HT1080 (cell line): Measurements from ENCODE around the gene FAM170A. TPM values are rescaled to one million over a fixed set of nuclear protein-coding genes. Genes with fewer than 3 reads are reported as not detected.

Experiments
- DNase-seq: peaks from one replicate; pipeline ENCODE4 v3.0.0-alpha.2; 2015; ENCODE audit warnings: low read depth
- polyA plus RNA-seq, 2 experiments: library from polyadenylated mRNA; depleted of rRNA; stranded (reverse); fragments of >200 nt; gene quantifications; 2 replicates each; pipeline ENCODE4 v1.2.3, GENCODE V29; 2015
- total RNA-seq: library from RNA; depleted of rRNA; stranded (reverse); fragments of >200 nt; shearing (Covaris generic); gene quantifications from 2 replicates; pipeline ENCODE4 v1.2.3, GENCODE V29; 2014; rRNA removed

FAM170A gene, protein sequence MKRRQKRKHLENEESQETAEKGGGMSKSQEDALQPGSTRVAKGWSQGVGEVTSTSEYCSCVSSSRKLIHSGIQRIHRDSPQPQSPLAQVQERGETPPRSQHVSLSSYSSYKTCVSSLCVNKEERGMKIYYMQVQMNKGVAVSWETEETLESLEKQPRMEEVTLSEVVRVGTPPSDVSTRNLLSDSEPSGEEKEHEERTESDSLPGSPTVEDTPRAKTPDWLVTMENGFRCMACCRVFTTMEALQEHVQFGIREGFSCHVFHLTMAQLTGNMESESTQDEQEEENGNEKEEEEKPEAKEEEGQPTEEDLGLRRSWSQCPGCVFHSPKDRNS
- total RNA-seq = not detected in 2 replicates
- polyA plus RNA-seq (2015; cell fraction: cytosol; rRNA removed) = not detected in 2 replicates
- polyA plus RNA-seq (2015; cell fraction: nucleus; rRNA removed) = 0.39 TPM in 1 of 2 replicates, not detected in the other

- no peak for DNase-seq
Measured at GRCh38 chr5:119629339-119629738, at the start of gene FAM170A. TSS of gene FAM170A (plus strand) at chr5:119629558. CDS start at chr5:119629769, 211 bp downstream.

GRCh38 chr5:119582987-119583386 is 46.4 kb upstream of the FAM170A start:
- DNase-seq = no peak

GRCh38 chr5:119583684-119584083 is 45.7 kb upstream of the FAM170A start:
- no peak for DNase-seq

DNA sequence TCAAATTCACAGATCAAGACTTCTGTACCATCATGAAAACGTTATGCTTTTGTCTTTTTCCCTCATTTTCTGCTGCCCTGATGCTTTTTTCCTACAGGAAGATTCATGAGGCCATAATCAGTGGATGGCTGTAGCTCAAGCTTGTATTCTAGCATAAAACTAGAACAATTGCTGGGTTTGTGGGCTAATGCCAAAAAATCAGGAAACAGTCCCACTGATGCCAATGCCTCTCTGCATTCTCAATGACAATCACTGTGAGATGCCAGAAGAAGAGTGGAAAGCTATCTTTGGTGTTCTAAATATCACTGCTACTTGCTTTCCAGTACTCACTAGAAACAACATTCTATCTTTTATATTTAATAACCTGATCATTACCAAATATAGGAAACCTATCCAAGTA is 33.3 kb upstream of the FAM170A start:
- DNase-seq = no peak

DNA sequence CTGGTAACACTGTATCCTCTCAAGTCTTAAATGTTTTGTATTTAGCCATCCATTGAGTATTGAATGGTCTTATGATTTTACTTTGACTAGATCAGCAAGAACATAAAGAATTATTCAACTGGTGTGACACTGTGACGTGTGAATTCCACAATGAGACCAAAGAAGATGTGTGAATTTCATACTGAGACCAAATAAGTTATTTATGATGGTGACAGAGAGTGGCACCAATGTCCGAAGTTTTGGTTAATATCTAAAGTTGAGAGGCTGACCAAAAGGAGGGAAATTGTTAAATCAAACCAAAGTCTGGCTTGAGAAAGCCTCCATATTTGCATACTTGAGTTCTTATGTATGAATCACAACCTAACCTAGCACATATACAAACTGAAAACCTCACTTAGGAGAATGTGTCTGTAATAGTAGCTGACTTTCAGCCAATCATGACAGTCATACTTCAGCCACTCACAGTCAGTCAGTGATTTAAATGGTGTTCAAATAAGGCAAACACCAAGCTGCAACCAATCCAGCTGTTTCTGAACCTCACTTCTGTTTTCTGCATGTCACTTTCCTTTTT is 31.5 kb upstream of the FAM170A start:
- DNase-seq = peak; percentile 1

DNA sequence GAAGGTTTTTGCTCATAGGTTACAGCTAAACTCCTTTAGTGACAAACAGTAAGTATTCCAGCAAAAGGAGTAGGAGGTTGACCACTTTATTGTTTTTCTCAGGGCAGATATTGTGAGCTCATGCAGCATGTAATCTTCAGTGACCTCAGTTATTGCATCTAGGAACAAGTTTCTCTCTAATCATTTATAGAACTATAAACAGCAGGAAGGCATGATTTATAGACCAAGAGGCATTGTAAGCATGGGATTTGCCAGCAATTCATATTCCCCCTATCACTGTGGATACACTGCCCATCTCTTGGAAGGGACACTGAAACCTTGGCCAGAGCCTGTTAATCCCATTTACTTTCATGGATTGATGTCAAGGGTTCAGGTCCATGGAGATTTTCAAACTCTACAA is 15.4 kb upstream of the FAM170A start:
- DNase-seq = no peak

DNA sequence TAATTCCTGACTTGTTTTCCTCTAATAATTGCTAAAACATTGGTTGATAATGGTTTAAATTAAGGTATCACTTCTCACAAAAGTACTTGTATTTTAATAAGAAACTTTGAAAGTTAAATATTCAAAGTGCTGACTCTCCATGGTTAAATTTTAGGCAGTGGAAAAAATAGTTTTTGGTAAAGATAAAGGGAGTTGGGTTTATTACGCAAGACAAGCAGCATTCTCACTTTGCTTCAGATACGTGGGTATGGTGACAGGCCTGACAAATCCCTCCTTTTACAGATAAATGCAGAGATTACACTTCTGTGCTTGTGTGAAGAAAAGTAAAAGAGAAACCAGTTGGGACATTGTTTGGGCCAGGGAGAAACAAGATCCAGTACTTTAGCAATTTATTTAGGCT is 14.5 kb upstream of the FAM170A start:
- DNase-seq = no peak

GRCh38 chr5:119626086-119626485 is 3.3 kb upstream of the FAM170A start:
- DNase-seq = no peak

- no peak for DNase-seq
Measured at GRCh38 chr5:119630752-119631440, 1.5 kb downstream of the FAM170A start.

DNA sequence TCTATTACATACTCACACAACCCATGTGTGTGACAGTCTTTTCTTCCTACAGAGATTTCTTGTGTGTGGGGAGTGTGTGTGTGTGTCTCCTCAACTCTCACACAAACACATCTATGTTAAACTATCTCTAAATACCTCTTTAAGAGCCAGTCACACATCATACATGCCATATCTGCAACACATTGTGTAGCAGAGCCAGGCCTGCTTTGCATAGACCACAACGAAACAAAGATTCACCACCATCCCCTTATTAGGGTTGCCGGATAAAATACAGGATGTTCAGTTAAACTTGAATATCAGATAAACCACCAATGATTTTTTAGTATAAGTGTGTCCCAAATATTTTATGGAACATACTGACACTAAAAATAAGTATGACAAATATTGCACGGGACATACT is 2.3 kb downstream of the FAM170A start:
- DNase-seq = no peak

- DNase-seq = no peak
Measured at GRCh38 chr5:119651486-119651885, 22.1 kb downstream of the FAM170A start.

DNA sequence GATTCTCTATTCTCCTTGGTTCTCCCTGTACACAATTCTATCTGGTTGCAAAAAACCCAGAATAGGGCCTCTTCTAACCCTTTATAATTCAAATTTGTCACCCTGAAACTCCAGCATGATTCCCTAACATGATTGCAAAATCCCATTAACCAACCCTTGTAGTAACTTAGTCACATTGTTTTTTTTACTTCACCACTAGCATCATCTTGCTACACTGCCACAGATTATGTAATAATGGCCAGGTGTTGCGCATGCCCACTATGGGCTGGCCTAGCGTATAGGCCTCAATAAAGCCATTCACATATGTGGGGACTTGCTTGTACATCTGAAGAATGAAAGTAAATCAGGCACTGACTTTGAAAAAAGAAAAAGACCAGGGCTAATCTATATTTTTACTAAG is 25.7 kb downstream of the FAM170A start:
- DNase-seq = peak; percentile 52

GRCh38 chr5:119656023-119656422 is 26.7 kb downstream of the FAM170A start:
- DNase-seq = no peak

DNA sequence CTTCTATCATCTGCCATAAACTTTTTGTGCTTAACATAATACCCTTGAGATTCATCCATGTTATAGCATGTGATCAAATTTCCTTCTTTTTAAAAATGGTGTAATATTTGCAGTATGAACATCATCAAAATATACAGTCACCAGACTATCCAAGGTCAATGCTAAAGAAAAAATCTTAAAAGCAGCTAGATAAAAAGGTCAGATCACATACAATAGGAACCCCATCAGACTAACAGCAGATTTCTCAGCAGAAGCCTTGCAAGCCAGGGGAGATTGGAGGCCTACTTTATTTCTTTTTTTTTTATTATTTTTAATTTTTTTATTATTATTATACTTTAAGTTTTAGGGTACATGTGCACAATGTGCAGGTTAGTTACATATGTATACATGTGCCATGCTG is 37.2 kb downstream of the FAM170A start:
- no peak for DNase-seq

GRCh38 chr5:119678351-119679028 is 49.1 kb downstream of the FAM170A start:
- DNase-seq = no peak

DNA sequence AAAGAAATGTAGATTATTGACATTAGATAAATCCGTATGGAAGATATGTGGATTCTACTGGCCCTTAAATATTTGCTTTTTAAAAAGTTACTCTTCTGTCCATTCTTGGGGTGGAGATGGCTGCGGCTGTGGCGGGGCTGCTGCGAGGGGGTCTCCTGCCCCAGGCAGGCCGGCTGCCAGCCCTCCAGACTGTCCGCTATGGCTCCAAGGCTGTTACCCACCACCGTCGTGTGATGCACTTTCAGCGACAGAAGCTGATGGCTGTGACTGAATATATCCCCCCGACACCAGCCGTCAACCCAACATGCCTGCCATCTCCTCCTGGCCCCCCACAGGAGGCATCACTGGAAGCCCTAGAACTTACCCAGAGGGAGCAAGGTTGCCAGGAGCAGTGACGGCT is 50.7 kb downstream of the FAM170A start:
- DNase-seq = no peak

DNA sequence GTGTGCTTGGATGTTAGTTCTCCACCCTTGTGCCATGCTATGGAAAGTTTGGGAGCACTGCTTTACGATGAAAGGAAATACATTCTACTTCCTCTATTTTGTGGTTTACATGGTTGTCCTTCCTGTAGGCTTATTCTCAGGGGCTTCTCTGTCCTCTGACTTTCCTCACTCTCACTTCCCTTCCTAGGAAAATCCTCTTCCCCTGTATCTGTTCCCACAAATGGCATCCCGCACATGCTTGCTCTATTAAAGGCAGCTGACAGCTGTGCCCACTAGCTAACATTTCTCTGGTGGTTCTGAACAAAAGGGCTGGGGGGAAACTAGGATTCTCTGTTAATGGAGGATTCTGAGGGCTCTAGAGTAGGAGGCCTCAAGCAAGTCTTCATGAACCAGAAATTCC is 52.4 kb downstream of the FAM170A start:
- DNase-seq = no peak

- DNase-seq = no peak
Measured at GRCh38 chr5:119682372-119682771, 53.0 kb downstream of the FAM170A start.
